Measurements from ENCODE around the gene CASKIN1.

- peak; percentile 89 for TF ChIP-seq TAF1 (IDR thresholded peaks at IDR 0.05; ENCODE audit: low read depth)
- TF ChIP-seq RAD21 (IDR thresholded peaks at IDR 0.05; ENCODE audit: low read depth): no peak
- TF ChIP-seq EP300 (IDR thresholded peaks at IDR 0.05; ENCODE audit: borderline replicate concordance): peak; percentile 42
- TF ChIP-seq MAX (IDR thresholded peaks at IDR 0.05): peak; percentile 67; the same call in 1 of the 2 replicates
- TF ChIP-seq REST (IDR thresholded peaks at IDR 0.05; ENCODE audit: low read depth): no peak
- TF ChIP-seq EGR1 (IDR thresholded peaks at IDR 0.05): peak; percentile 90
- TF ChIP-seq CEBPB (IDR thresholded peaks at IDR 0.05): peak; percentile 1; the same call in 1 of the 2 replicates
- no peak for TF ChIP-seq FOXM1 (IDR thresholded peaks at IDR 0.05; ENCODE audit: borderline replicate concordance, low read depth)
- TF ChIP-seq TCF12 (IDR thresholded peaks at IDR 0.05; ENCODE audit: low read depth): peak; percentile 62
- TF ChIP-seq TEAD4 (IDR thresholded peaks at IDR 0.05): 0 out of 2 replicates have a peak, but pooled peaks have one; percentile 1
- TF ChIP-seq USF1 (IDR thresholded peaks at IDR 0.05): peak; percentile 74
- peak; percentile 84 for TF ChIP-seq YY1 (IDR thresholded peaks at IDR 0.05; ENCODE audit: low read depth)
- TF ChIP-seq CREB1 (IDR thresholded peaks at IDR 0.05; ENCODE audit: low read depth): 0 out of 2 replicates have a peak, but pooled peaks have one; percentile 18
- TF ChIP-seq ZBTB7A (IDR thresholded peaks at IDR 0.05; ENCODE audit: low read depth): no peak
Measured at GRCh38 chr16:2205104-2205966, 8.9 kb upstream of the CASKIN1 start, which contains the start of gene MLST8.

Data from Ishikawa (cell line).